ENCODE measurements around the gene FAM117B.

GRCh38 chr2:202754936-202755335 lies 120.2 kb downstream of the FAM117B start:
- TF ChIP-seq CTCF (conservative IDR thresholded peaks at IDR 0.05 in 1 of 2, IDR thresholded peaks at IDR 0.05 in 1 of 2; ENCODE audit: extremely low read depth in 1 of 2, insufficient read depth in 1 of 2, low read depth in 1 of 2, low read length in 2 of 2), result no peak
- no peak for TF ChIP-seq EZH2 (IDR thresholded peaks at IDR 0.05; ENCODE audit: borderline replicate concordance, low read length)
